IMR-90 (cell line): ENCODE results near the gene SOX6. TPM values are rescaled to one million over a fixed set of nuclear protein-coding genes. Genes with fewer than 3 reads are reported as not detected.

ENCODE experiments used
- ATAC-seq: fragments of 200-7000 bp; cut with Tn5 transposase; 2 replicates; pipeline ENCODE4 v1.9.1; 2020; ENCODE audit warnings: low read depth, mild to moderate bottlenecking, moderate library complexity
- BruUV-seq: library from RNA; stranded (reverse); fragments of 400-500 nt; replicated peaks from 2 replicates; lab custom pipeline; 2021; lab: Mats Ljungman, UMichigan
- CTCF ChIA-PET: fragments of 300-600 bp; formaldehyde crosslinking; extraction: SDS; loops from one replicate; lab custom pipeline; 2021; ENCODE audit warnings: antibody characterized with exemption; lab: Yijun Ruan, JAX
- POLR2A ChIA-PET: fragments of 300-600 bp; sonication (Branson Sonifier 250); formaldehyde crosslinking; loops from one replicate; lab custom pipeline; 2022; ENCODE audit warnings: antibody characterized with exemption; ENCODE audit not compliant: unreplicated experiment; lab: Charles Lee
- DNase-seq: peaks from one replicate; pipeline ENCODE4 v3.0.0; 2013
- H2AFZ ChIP-seq: replicated peaks from 2 replicates; pipeline ENCODE3; 2013; ENCODE audit warnings: low read length, mild to moderate bottlenecking; ENCODE audit not compliant: poor library complexity
- H2AK5ac ChIP-seq: 2 replicates; pipeline ENCODE4 v1.6.1; 2013; ENCODE audit warnings: low read depth, low read length, inconsistent platforms
- H2AK9ac ChIP-seq: replicated peaks from 2 replicates; pipeline ENCODE3; 2013; ENCODE audit warnings: mild to moderate bottlenecking, low read depth, low read length, moderate library complexity; ENCODE audit not compliant: poor library complexity
- H2BK120ac ChIP-seq: 2 replicates; pipeline ENCODE4 v1.6.1; 2013; ENCODE audit warnings: low read depth, low read length, inconsistent platforms
- H2BK15ac ChIP-seq: 3 replicates; pipeline ENCODE4 v1.6.1; 2013; ENCODE audit warnings: low read depth, low read length, inconsistent platforms
- H2BK20ac ChIP-seq: 2 replicates; pipeline ENCODE4 v1.6.1; 2013; ENCODE audit warnings: low read depth, mild to moderate bottlenecking, inconsistent platforms, low read length, moderate library complexity
- H2BK5ac ChIP-seq: 2 replicates; pipeline ENCODE4 v1.6.1; 2013; ENCODE audit warnings: mild to moderate bottlenecking, low read depth, low read length, inconsistent platforms; ENCODE audit not compliant: poor library complexity, severe bottlenecking
- H3K14ac ChIP-seq: replicated peaks from 2 replicates; pipeline ENCODE4 v1.6.1; 2013; ENCODE audit warnings: low read depth, low read length, inconsistent platforms
- H3K18ac ChIP-seq: 2 replicates; pipeline ENCODE4 v1.6.1; 2013; ENCODE audit warnings: low read depth, low read length, control low read depth
- H3K23ac ChIP-seq: 2 replicates; pipeline ENCODE4 v1.6.1; 2013; ENCODE audit warnings: low read depth, low read length, inconsistent platforms
- H3K27ac ChIP-seq: 2 replicates; pipeline ENCODE4 v1.5.1; 2013; ENCODE audit warnings: mild to moderate bottlenecking, control low read depth, low read length; ENCODE audit not compliant: insufficient read depth
- H3K27me3 ChIP-seq: 2 replicates; pipeline ENCODE4 v1.6.1; 2013; ENCODE audit warnings: low read length; ENCODE audit not compliant: control insufficient read depth, insufficient read depth
- H3K36me3 ChIP-seq: 2 replicates; pipeline ENCODE4 v1.6.1; 2013; ENCODE audit warnings: low read length, mixed read lengths; ENCODE audit not compliant: control insufficient read depth, insufficient read depth
- H3K4ac ChIP-seq: 2 replicates; pipeline ENCODE4 v1.6.1; 2013; ENCODE audit warnings: low read depth, low read length, inconsistent platforms
- H3K4me1 ChIP-seq: 2 replicates; pipeline ENCODE4 v1.6.1; 2013; ENCODE audit warnings: low read length, mixed read lengths; ENCODE audit not compliant: control insufficient read depth, insufficient read depth
- H3K4me2 ChIP-seq: 2 replicates; pipeline ENCODE4 v1.6.1; 2013; ENCODE audit warnings: low read depth, mild to moderate bottlenecking, control low read depth, low read length, moderate library complexity
- H3K4me3 ChIP-seq: 2 replicates; pipeline ENCODE4 v1.5.1; 2013; ENCODE audit warnings: low read depth, mild to moderate bottlenecking, control low read depth, low read length, moderate library complexity; ENCODE audit not compliant: insufficient read depth
- H3K56ac ChIP-seq: 2 replicates; pipeline ENCODE4 v1.6.1; 2013; ENCODE audit warnings: low read length, inconsistent platforms; ENCODE audit not compliant: insufficient read depth; ENCODE audit errors: extremely low read depth
- H3K79me1 ChIP-seq, 2 experiments: 2 replicates each; pipeline ENCODE4 v1.6.1; 2013; ENCODE audit warnings: low read length in 2 of 2, inconsistent platforms in 1 of 2, low read depth in 1 of 2
- H3K9ac ChIP-seq: 2 replicates; pipeline ENCODE4 v1.6.1; 2013; ENCODE audit warnings: low read depth, low read length, control low read depth
- H3K9me1 ChIP-seq: 2 replicates; pipeline ENCODE4 v1.6.1; 2013; ENCODE audit warnings: low read length, inconsistent platforms; ENCODE audit not compliant: insufficient read depth
- H3K9me3 ChIP-seq: 2 replicates; pipeline ENCODE4 v1.6.1; 2013; ENCODE audit warnings: low read length; ENCODE audit not compliant: control insufficient read depth, insufficient read depth
- H4K20me1 ChIP-seq: 2 replicates; pipeline ENCODE4 v1.6.1; 2013; ENCODE audit warnings: low read length, inconsistent platforms; ENCODE audit not compliant: insufficient read depth
- H4K5ac ChIP-seq: 2 replicates; pipeline ENCODE4 v1.6.1; 2013; ENCODE audit warnings: mild to moderate bottlenecking, low read depth, low read length, control low read depth
- H4K8ac ChIP-seq, 2 experiments: 2 replicates each; pipeline ENCODE4 v1.6.1; 2013; ENCODE audit warnings: low read depth in 2 of 2, low read length in 2 of 2, control low read depth in 1 of 2, inconsistent platforms in 1 of 2
- H4K91ac ChIP-seq: 2 replicates; pipeline ENCODE4 v1.6.1; 2013; ENCODE audit warnings: low read depth, low read length, inconsistent platforms; ENCODE audit not compliant: insufficient read depth
- CEBPB ChIP-seq: IDR thresholded peaks from 2 replicates; pipeline ENCODE4 v1.6.1; 2012; ENCODE audit warnings: low read depth, low read length, improper control_type of control experiment
- FOS ChIP-seq: fragments of 150-350 bp; IDR thresholded peaks from 2 replicates; pipeline ENCODE4 v1.6.1; 2016; ENCODE audit warnings: low read depth, low read length
- POLR2A ChIP-seq: IDR thresholded peaks from 2 replicates; pipeline ENCODE4 v1.6.1; 2012; ENCODE audit warnings: mild to moderate bottlenecking, low read depth, low read length
- WGBS, 2 experiments: methylation state at CpG; one replicate each; pipeline versions ENCODE4 v1.1.5 to v1.1.7; 2013; ENCODE audit warnings: missing lambda C conversion rate in 2 of 2; ENCODE audit not compliant: insufficient read length in 1 of 2; ENCODE audit errors: extremely low coverage in 2 of 2; 5-methylcytosine and 5-hydroxymethylcytosine counted together
- dilution Hi-C: fragments of 300-500 bp; cut with HindIII; formaldehyde crosslinking; loops from one replicate; pipeline ENCODE4 v1.14.3; 2018; ENCODE audit warnings: low sequenced_read_pairs; ENCODE audit not compliant: unreplicated experiment
- in situ Hi-C: fragments of 300-500 bp; cut with MboI; formaldehyde crosslinking; loops from 3 replicates; pipeline ENCODE4 v1.14.3; 2019; ENCODE audit warnings: low sequenced_read_pairs, inconsistent platforms, mixed read lengths
- intact Hi-C: fragments of 100-400 bp; cut with micrococcal nuclease; formaldehyde crosslinking; loops from 2 replicates; pipeline ENCODE4 v1.10.0; 2022
- polyA plus RNA-seq, 3 experiments: library from polyadenylated mRNA; depleted of rRNA; stranded (reverse); fragments of >200 nt; gene quantifications; 2 replicates each; pipeline ENCODE4 v1.2.3, GENCODE V29; 2012; ENCODE audit warnings: low replicate concordance in 1 of 3
- total RNA-seq: library from RNA; depleted of rRNA; stranded (reverse); fragments of >200 nt; gene quantifications from 2 replicates; pipeline ENCODE4 v1.2.3, GENCODE V29; 2012

Gene SOX6
- total and polyA plus RNA-seq, 2 of the 4 experiments (the other 2 are of a cell fraction) = 1.7 to 7.7 TPM

GRCh38 chr11:16346975-16347374 lies 9.4 kb downstream of the SOX6 start:
- H3K4me2 ChIP-seq = peak overlapping the region; percentile 39; the same call in 1 of the 2 replicates
- H4K91ac ChIP-seq = no peak overlapping the region
- no peak overlapping the region for H2AK5ac ChIP-seq
- no peaks in the 10 kb centered on the region for H4K20me1 ChIP-seq
- peak overlapping the region; percentile 26 for H2AFZ ChIP-seq
- H3K14ac ChIP-seq = no peak overlapping the region
- no peak overlapping the region for H4K8ac ChIP-seq
- no peak overlapping the region for H2BK15ac ChIP-seq
- in situ Hi-C loops = no loop called here
- CTCF ChIA-PET = no interaction called here
- H3K27ac ChIP-seq = no peak overlapping the region
- peak overlapping the region; percentile 31 for H2BK5ac ChIP-seq
- H4K5ac ChIP-seq = no peak overlapping the region
- no peaks in the 10 kb centered on the region for H3K9me1 ChIP-seq
- no peak overlapping the region for H3K56ac ChIP-seq
- H3K79me1 ChIP-seq = peaks cover 0 to 5% of the 10 kb centered on the region in 2 experiments; a peak in 2 of 4 replicates
- no TSS peak for BruUV-seq
- no peak overlapping the region for H2AK9ac ChIP-seq
- H3K4ac ChIP-seq = no peak overlapping the region
- H3K18ac ChIP-seq = no peak overlapping the region
- H3K23ac ChIP-seq = no peak overlapping the region
- no peak overlapping the region for H3K9ac ChIP-seq
- H2BK120ac ChIP-seq = no peak overlapping the region
- POLR2A ChIA-PET = no interaction called here
- peak; percentile 94 for ATAC-seq
- H3K36me3 ChIP-seq = no peaks in the 10 kb centered on the region
- intact Hi-C loops = no loop called here
- peaks cover 3% of the 10 kb centered on the region; the same call in 1 of the 2 replicates for H3K4me1 ChIP-seq
- H2BK20ac ChIP-seq = no peak overlapping the region
- DNase-seq = peak; percentile 83
- dilution Hi-C loops = no loop called here
- no peak for TF ChIP-seq POLR2A
- peak; percentile 28; the same call in 1 of the 2 replicates for TF ChIP-seq CEBPB
- peak; percentile 16; the same call in 1 of the 2 replicates for TF ChIP-seq FOS
- no peak overlapping the region for H3K4me3 ChIP-seq
- no CpG with 5 or more reads among the region's 1 CpG for WGBS, 2 experiments
- H3K9me3 ChIP-seq = no peaks in the 10 kb centered on the region
- H3K27me3 ChIP-seq = no peaks in the 10 kb centered on the region
